ENCODE data around the gene INPP4B. TPM values are rescaled to one million over a fixed set of nuclear protein-coding genes. Genes with fewer than 3 reads are reported as not detected.
"Not testable (repeated sequence)": the region's sequence is repeated elsewhere in the genome, so short reads cannot be mapped to it uniquely, and the experiment has no call there.

Gene INPP4B
- total RNA-seq, 1 donor from 2014 or later = 143 TPM

DNA sequence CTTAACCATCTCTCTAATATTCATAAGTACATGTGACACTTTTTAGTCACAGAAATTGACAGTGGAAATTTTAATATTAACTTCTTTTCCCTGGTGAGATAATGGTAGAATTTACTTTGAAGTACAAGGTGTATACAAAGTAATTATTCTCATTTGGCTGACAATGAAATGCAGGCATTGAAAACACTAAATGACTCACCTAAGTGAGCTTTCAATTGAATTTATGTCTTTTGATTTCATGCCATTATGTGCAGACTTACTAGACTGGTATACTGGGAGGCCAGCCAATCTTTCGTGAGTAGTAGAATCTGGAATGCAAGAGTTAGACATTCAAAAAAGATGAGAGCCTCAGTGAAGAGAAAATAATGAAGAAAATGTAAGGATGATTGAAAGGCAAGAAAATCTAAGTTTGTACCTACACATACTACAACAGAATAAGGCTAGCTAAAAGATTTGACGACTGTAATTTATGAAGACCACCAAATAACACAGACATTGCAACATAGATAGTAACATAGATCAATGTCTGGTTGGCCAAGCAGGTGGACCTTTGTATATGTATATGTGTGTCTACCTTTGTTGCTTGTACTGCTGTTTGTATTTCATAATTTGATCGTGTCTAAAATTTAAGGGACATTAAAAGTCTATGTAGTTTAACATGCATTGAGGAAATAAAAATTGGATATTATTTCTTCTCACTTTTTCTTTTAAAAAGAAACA is 750.1 kb downstream of the INPP4B start:
- peak; percentile 78 for DNase-seq (ENCODE audit: low read depth)

DNA sequence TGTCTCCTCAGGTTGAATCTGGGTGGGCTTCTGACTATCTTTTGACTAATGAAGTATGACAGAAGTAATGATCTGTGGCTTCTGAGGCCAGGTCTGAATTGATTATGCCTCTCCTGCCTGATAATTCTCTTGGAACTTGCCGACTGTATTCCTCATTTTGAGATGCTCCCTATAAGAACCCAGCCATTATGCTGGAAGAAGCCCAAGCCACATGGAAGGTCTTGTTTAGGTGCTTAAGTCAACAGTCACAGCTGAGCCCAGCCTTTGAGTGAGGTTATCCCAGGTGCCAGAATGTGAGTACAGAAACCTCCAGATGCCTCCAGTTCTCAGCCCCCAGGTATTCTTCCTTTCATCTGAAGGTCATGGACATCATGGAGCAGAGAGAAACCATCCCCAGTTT is 753.2 kb downstream of the INPP4B start:
- no peak for DNase-seq (ENCODE audit: low read depth)

DNA sequence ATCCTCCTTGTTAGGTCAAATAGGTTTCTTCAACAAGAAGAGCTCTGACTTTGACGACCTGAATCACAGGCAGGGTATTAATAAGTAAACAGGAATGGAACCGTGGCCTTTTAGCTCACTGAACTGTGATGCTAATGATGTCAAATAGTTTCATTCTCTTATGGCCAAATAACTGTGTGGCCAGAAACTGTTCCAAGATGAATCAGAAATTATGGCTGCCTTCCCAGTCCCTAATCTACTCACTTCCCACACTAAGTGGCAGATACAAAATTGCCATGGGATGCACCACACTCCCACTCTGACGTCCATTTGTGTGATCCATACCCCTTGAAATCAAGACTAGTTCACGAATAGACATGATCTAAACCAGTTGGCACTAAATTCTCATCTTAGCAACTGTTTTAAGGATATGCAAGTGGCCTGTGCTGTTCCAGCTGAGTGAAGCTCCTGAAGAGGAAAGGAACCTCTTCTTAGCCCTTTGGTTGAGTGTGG is 754.4 kb downstream of the INPP4B start:
- DNase-seq (ENCODE audit: low read depth) = peak; percentile 63

DNA sequence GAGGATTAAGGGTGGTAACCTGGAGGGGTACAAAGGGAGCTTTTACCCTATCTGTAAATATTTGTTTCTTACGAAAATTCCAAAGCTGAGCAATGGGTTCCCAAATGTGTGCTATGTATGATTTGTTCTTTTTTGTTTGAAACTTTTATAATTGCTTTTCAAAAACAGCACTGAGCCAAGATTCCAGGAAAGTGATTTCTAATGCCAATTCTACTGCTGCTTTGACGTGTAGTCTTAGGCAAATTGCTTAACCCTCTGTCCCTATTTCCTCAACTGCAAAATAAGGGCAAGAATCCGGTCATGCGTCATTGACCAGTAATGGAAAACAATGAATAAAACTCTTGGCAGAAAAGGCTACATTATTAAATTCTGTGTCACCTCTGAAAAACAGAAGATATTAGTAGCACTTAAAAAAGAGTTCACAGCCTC is 755.0 kb downstream of the INPP4B start:
- peak; percentile 55 for DNase-seq (ENCODE audit: low read depth)

DNA sequence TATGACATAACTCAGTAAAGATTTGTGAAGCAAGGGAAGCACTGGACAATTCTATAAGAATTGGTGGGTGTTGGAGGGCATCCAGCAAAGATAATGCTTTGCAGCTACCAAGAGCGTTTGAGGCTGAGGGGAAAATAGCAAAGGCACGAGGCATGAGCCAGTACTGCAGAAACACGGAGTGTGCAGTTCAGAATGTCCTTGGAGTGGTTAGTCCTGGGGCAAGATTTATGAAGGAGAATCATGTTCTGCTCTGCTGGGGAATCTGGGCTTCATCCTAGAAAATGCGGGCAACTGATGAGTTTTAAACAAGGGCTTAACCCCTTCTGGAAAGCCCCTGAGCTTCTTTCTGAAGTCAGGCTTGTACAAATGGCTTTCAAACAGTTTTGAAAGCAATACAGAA is 757.2 kb downstream of the INPP4B start:
- DNase-seq (ENCODE audit: low read depth) = no peak

DNA sequence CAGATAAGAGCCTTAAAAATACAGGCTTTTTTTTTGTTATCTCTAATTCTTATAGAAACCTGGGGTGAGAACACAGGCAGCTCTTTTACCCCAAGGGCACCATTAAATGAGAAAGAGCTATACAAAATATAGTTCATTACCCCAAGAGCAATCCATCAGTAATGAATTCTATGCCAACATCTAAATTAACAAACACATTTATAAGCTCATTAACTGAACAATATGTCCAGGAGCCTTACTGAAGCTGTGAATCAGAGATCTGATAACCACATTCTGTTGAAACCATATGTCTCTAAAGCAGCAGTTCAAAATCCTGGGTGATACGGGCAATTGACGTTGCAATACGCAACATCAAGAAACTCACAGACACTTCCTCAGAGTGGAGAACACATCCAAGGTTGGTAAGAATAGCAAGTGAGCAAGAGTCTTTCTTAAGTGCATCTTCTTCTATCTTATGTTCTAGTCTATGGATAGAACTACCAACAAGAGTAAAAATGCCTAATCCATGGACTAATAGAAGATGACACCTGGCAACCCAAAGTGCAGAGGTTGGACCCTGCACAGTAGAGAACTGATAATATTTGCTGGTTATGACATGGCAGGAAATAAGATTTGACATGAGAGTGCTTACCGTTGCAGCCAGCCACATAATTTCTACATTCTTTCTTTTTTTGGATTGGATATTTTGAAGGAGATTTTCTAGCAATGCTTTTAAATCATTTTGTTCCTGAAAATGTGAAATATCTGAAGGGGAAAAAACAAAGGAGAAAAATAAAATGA is 760.4 kb downstream of the INPP4B start:
- no peak for DNase-seq (ENCODE audit: low read depth)

DNA sequence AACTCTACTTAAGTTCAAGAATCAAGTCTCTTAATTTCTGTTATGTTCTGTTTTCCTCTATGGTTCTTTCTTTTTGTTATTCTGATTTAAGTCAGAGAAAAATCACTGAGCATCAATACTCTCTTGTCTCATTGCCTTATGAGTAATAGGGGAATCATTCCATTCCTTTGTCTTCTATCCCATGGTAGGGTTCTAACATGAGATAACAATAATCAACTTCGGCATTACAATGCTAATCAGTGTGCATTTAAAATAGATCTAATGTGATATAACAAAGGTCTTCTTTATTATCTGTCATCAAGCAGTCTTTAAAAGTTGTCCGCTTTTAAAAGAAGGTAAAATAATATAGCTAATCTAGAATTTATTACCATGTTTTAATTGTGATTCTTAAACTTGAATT is 762.8 kb downstream of the INPP4B start:
- DNase-seq (ENCODE audit: low read depth) = no peak

DNA sequence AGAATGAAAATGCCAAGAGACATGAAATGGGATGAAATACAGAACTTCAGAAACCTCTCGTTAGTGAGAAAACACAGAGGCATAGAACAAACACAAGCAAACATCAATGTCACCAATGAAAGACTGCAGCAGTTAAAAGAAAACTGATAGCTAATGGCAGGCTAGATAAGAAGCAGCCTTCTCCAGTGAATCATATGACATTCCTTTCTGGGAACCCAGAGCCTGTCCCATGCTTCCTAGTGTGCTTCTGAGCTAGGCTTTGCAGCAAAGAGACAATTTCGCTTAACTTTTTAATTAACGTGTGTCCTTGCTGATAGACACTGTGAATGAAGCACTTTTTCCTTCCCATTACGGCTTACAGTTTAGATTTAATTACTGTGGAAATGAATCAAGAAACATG is 765.1 kb downstream of the INPP4B start:
- no peak for DNase-seq (ENCODE audit: low read depth)

DNA sequence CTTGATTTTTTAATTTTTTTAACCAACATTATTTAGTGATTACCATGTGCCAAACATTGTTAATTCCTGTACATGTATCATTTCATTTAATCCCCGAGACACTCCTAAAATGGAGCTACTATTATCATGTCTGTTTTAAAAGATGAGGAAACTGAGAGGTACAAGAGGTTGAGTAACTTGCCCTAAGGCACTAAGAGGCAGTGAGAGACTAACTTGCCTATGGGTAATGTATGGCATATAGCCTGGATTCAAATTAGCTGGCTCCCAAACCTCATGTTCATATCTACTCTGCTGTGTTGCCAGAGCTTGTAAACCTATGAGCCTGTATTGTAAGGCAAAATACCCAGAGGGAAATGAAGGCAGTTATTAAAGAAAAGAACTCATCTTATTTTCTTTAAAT is 766.1 kb downstream of the INPP4B start:
- no peak for DNase-seq (ENCODE audit: low read depth)

DNA sequence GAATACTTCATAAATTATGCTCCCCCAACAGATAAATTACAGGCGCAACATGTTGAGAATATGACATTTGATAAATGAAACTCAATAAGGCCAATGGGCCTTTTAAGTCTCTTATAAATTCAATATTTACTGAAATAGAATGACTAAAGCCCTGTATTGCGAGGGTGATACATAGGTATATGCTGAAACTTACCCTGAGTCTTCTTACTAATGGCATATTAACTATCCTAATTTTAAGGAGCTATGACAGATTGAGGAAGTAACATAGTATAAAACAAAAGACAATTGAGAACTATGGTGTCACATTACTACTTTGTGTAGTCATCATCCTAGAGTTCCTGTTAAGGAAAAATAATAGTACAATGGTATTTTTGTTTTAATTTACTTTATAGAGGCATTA is 769.1 kb downstream of the INPP4B start:
- DNase-seq (ENCODE audit: low read depth) = no peak

DNA sequence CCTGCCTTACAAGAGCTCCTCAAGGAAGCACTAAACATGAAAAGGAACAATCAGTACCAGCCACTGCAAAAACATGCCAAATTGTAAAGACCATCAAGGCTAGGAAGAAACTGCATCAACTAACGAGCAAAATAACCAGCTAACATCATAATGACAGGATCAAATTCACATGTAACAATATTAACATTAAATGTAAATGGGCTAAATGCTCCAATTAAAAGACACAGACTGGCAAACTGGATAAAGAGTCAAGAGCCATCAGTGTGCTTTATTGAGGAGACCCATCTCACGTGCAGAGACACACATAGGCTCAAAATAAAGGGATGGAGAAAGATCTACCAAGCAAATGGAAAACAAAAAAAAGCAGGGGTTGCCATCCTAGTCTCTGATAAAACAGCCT is 777.8 kb downstream of the INPP4B start:
- DNase-seq (ENCODE audit: low read depth) = not testable (repeated sequence)

DNA sequence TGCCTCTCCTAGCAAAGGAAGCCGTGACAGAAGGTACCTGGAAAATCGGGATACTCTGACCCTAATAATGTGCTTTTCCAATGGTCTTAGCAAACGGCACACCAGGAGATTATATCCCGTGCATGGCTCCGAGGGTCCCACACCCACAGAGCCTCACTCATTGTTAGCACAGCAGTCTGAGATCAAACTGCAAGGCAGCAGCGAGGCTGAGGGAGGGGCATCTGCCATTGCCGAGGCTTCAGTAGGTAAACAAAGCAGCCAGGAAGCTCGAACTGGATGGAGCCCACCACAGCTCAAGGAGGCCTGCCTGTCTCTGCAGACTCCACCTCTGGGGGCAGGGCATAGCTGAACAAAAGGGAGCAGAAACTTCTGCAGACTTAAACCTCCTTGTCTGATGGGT is 779.5 kb downstream of the INPP4B start:
- not testable (repeated sequence) for DNase-seq (ENCODE audit: low read depth)

DNA sequence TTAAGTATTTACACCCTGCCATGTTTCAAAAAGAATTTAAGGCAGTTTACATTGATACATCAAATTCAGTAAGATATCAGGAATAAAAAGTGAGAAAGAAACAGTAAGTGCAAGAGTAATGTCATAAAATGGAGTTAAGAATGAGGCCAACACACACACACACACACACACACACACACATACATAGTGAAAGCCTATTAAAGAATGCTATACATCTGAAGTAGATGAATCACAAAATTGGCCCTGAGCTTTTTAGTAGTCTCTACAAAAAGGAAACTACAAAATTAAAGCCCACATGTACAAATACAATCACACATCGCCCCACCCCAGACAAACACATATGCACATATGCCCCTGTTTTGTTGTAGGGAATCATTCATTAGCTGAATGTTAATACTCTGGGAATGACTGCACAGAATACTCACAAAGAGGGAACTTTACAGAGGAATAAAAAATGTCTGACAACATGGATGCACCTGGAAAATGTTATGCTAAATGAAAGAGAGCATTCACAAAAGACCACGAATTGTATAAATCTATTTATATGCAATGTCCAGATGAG is 780.9 kb downstream of the INPP4B start:
- no peak for DNase-seq (ENCODE audit: low read depth)

DNA sequence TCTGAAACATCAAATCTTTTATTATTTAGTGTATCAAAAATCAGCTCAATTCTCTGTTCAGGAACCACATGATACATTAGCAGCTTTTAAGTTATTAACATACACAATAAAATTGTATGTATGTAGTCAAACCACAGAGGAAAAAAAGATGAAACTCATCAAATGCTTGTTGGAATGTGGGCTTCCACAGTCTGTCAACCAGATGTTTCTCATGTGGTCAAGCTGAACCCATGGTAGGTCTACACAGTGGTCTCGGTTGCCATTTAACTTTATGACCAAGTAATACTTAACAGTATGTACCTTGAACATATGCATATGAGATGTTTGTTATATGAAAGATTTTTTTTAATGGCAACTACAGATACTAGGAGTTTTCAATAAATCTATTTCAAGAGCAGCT is 781.9 kb downstream of the INPP4B start:
- no peak for DNase-seq (ENCODE audit: low read depth)

DNA sequence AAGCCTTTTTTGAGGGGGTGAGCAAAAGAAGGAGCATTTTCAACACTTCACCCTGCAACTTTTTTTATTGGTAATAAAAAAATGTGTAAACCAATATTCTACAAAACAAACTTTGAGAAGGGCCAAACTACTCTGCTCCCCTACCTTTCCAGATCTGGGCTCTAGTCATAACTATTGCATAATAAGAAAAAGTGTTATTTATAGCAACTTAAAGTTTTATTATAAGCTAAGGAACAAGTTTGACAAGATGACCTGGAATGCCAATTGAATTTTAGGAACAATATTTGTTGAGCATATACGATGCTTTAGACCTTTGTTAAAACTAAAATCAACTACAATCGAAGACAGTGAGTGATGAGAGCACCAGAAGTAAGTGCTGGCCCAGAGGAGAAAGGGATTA is 800.1 kb downstream of the INPP4B start:
- DNase-seq (ENCODE audit: low read depth) = no peak

DNA sequence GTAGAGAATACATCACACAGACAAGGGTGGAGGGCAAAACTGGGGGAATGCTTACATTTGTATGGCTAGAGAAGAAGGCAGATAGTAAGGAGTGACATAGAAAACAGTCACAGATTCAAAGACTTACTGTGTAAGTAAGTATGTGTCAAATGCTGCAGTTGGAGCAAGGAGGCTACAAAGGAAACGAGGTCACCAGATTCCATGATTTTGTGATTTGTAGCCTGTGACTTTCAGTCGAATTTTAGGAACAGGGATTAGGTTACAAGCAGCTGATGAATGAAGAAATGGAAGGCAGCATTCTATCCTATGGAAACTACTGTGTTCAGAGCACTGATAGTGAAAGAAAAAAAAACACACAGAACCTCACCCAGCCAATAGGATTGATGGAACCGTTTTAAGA is 801.8 kb downstream of the INPP4B start:
- DNase-seq (ENCODE audit: low read depth) = peak; percentile 18

DNA sequence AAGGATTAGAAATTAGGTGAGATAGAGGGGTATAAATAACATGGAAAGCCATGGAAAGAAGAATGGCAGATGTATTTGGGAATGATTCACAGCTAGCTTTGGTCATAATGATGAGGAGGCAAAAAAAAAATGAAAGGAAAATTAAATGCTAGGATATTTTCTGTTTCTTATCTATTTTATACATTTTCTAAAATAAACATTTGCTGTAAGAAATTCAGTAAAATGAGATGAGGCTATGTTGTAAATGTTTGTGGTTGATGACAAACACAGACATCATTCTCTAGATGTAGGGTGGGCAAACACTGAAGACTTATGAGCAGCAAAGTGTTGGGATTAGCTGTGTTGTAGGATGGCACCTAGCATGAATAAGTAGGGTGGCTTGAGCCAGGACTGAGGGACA is 802.6 kb downstream of the INPP4B start:
- no peak for DNase-seq (ENCODE audit: low read depth)

DNA sequence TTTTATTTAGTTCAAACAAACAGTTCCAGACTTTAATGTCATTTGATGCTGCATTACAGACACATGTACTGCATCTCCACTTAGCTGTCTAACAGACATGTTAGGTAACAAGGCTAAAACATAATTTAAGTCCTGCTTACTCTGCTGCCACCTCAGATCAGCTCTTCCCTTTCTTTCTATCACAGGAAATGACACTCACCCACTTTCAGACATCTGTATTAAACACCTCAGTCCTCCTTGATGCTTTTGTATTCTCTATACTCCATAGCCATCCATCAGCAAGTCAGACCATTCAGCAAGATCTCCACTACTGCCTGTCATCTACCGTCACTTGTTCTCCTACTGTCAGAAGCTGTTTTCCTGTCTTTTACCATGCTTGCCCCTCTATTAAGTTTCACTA is 804.3 kb downstream of the INPP4B start:
- DNase-seq (ENCODE audit: low read depth) = no peak

DNA sequence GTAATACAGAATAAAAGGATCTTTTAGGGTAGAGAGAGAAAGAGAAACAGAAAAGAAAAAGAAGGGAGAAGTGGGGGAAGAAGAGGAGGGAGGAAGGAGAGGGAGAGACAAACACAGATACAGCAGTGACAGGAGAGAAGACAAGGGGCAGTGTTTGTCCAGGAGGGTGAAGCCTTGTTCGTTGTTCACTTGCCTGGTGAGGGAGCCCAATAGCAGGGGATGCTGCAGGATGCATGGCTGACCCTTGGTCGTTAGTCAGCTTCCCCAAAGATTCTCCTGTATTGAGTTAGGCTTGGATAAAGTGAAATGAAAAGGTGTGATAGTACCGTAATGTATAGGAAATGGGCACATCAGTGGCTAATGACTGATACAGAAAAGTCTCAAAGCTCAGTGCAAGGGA is 806.1 kb downstream of the INPP4B start:
- no peak for DNase-seq (ENCODE audit: low read depth)

DNA sequence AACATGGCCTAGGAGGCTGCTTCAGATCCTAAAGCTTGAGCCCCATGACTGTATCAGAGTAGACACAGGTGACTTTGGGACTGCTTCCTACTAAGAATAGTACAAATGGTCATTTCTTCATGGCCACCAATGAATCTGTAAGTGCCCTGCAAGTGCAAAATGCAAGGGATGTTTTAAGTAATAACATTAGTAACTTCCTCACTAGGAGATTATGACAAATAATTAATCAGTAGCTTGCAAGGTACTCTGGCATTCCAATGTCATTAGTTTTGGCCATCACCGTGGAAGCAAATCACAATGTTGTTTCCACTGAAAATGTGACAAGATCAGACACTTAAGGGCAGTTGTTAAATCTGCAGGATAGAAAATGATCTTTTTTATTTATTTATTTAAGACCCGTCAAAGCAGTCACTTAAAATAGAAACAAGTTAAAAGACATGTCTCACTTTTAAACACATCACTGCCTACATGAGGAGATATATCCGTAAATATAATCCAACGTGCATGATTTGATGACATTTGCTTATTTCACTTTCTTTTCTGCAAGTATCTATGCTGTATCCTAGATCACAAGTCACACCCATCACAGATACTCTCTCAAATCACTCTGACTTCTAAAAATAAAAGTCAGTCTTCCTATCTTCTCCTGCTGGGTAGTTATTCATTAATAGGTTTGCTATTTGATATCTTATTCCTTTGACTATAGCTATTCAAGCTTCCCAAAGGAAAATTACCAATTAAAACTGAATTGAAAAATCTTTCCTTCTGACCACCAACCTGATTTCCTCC is 809.1 kb downstream of the INPP4B start:
- DNase-seq (ENCODE audit: low read depth) = no peak

DNA sequence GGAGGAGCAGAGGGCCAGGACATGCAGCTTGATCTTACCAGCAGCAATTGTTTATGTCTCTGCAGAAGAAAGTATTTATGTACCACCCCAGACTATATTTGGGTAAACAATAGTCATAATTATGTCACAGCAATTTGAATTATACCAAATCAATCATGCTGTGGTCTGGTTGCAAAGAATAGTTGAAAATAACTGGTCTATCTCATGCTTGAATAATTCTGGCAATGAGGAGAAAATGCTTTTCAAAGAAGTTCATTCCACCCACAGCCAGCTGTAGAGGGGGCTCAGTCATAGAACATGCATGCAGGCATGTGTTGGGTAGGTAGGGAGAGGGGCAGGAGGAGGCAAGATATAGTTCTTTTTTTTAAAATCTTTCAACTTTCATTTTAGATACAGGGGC is 810.5 kb downstream of the INPP4B start:
- no peak for DNase-seq (ENCODE audit: low read depth)

DNA sequence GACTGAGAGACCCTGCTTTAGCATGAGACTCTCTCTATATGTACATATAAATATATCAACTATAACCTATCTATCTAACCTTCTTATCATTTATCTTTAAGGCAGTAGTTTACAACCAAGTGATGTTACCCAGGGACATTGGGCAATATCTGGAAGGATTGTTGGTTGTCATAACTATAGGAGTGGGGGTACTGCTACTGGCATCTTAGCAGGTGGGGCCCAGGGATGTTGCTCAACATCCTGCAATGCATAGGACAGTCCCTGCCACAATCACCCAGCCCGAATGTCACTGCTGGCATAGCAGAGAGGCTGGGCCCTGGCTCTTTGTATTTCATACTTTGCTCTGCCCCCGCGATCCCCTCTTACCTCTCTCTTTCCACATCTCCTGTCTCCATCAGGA is 812.0 kb downstream of the INPP4B start:
- DNase-seq (ENCODE audit: low read depth) = no peak

All from myocyte (in vitro differentiated cells).